H1 (cell line): ENCODE data around the gene TINCR. TPM values are rescaled to one million over a fixed set of nuclear protein-coding genes. Genes with fewer than 3 reads are reported as not detected.

Source experiments
- CEBPB ChIP-seq: IDR thresholded peaks from 2 replicates; pipeline ENCODE4 v1.6.1; 2012; ENCODE audit warnings: low read depth, low read length
- RBBP5 ChIP-seq: IDR thresholded peaks from 2 replicates; pipeline ENCODE4 v1.7.1; 2012; ENCODE audit warnings: low read depth, mild to moderate bottlenecking, inconsistent platforms, low read length, moderate library complexity, borderline replicate concordance
- SAP30 ChIP-seq: fragments of 300-600 bp; sonication (generic); IDR thresholded peaks from 2 replicates; pipeline ENCODE4 v1.7.1; 2012; ENCODE audit warnings: low read length, moderate library complexity, mild to moderate bottlenecking, inconsistent platforms; ENCODE audit not compliant: insufficient read depth, insufficient replicate concordance
- polyA plus RNA-seq, 7 experiments: library from polyadenylated mRNA; depleted of rRNA in 3 of 7; stranded (reverse) in 5 of 7; unstranded in 2 of 7; fragments of >200 nt in 5 of 7; fragments of 200-250 nt in 2 of 7; gene quantifications; 1 replicate in 5 of 7; 2 replicates in 1 of 7; 4 replicates in 1 of 7; pipeline versions ENCODE4 v1.2.1 to v1.2.3, GENCODE V29; 2011 to 2013; ENCODE audit warnings: missing spikeins in 2 of 7, mixed read lengths in 2 of 7
- total RNA-seq: library from RNA; stranded (reverse); fragmentation: NEBNext Ultra II Directional; extraction: Animal tissue kit (Norgen Biotek cat#: 25700); gene quantifications from 2 replicates; pipeline ENCODE4 v1.2.1, GENCODE V29; 2021
- TF ChIP-seq, protein P1 (sequence below): fragments of 300-600 bp; sonication (generic); IDR thresholded peaks from 2 replicates; pipeline ENCODE4 v1.7.1; 2012; ENCODE audit warnings: low read length, moderate library complexity, mild to moderate bottlenecking, inconsistent platforms; ENCODE audit not compliant: insufficient replicate concordance

The TINCR gene
- total and polyA plus RNA-seq, 2 of the 8 experiments (the other 6 are each of a cell fraction or from before 2014, with no cell fraction given) = 0.52 to 1.4 TPM

DNA sequence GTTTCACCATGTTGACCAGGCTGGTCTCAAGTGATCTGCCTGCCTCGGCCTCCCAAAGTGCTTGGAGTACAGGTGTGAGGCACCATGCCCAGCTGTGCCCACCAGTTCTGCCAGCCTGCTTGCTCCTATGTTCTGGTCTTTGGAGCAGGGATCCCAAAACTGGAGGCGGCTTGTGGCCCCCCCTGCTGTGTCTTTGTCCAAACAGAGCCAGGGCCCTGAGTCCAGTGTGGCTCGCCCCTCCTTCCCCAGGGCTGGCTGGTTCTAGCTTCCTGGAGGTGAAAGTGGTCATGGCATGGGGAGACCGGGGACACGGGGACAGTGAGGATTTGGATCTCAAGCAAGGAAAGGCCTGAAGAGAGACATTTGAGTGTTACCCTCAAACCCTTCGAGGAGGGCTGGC, 11.5 kb upstream of the TINCR start (continued):
- TF ChIP-seq, protein P1, sequence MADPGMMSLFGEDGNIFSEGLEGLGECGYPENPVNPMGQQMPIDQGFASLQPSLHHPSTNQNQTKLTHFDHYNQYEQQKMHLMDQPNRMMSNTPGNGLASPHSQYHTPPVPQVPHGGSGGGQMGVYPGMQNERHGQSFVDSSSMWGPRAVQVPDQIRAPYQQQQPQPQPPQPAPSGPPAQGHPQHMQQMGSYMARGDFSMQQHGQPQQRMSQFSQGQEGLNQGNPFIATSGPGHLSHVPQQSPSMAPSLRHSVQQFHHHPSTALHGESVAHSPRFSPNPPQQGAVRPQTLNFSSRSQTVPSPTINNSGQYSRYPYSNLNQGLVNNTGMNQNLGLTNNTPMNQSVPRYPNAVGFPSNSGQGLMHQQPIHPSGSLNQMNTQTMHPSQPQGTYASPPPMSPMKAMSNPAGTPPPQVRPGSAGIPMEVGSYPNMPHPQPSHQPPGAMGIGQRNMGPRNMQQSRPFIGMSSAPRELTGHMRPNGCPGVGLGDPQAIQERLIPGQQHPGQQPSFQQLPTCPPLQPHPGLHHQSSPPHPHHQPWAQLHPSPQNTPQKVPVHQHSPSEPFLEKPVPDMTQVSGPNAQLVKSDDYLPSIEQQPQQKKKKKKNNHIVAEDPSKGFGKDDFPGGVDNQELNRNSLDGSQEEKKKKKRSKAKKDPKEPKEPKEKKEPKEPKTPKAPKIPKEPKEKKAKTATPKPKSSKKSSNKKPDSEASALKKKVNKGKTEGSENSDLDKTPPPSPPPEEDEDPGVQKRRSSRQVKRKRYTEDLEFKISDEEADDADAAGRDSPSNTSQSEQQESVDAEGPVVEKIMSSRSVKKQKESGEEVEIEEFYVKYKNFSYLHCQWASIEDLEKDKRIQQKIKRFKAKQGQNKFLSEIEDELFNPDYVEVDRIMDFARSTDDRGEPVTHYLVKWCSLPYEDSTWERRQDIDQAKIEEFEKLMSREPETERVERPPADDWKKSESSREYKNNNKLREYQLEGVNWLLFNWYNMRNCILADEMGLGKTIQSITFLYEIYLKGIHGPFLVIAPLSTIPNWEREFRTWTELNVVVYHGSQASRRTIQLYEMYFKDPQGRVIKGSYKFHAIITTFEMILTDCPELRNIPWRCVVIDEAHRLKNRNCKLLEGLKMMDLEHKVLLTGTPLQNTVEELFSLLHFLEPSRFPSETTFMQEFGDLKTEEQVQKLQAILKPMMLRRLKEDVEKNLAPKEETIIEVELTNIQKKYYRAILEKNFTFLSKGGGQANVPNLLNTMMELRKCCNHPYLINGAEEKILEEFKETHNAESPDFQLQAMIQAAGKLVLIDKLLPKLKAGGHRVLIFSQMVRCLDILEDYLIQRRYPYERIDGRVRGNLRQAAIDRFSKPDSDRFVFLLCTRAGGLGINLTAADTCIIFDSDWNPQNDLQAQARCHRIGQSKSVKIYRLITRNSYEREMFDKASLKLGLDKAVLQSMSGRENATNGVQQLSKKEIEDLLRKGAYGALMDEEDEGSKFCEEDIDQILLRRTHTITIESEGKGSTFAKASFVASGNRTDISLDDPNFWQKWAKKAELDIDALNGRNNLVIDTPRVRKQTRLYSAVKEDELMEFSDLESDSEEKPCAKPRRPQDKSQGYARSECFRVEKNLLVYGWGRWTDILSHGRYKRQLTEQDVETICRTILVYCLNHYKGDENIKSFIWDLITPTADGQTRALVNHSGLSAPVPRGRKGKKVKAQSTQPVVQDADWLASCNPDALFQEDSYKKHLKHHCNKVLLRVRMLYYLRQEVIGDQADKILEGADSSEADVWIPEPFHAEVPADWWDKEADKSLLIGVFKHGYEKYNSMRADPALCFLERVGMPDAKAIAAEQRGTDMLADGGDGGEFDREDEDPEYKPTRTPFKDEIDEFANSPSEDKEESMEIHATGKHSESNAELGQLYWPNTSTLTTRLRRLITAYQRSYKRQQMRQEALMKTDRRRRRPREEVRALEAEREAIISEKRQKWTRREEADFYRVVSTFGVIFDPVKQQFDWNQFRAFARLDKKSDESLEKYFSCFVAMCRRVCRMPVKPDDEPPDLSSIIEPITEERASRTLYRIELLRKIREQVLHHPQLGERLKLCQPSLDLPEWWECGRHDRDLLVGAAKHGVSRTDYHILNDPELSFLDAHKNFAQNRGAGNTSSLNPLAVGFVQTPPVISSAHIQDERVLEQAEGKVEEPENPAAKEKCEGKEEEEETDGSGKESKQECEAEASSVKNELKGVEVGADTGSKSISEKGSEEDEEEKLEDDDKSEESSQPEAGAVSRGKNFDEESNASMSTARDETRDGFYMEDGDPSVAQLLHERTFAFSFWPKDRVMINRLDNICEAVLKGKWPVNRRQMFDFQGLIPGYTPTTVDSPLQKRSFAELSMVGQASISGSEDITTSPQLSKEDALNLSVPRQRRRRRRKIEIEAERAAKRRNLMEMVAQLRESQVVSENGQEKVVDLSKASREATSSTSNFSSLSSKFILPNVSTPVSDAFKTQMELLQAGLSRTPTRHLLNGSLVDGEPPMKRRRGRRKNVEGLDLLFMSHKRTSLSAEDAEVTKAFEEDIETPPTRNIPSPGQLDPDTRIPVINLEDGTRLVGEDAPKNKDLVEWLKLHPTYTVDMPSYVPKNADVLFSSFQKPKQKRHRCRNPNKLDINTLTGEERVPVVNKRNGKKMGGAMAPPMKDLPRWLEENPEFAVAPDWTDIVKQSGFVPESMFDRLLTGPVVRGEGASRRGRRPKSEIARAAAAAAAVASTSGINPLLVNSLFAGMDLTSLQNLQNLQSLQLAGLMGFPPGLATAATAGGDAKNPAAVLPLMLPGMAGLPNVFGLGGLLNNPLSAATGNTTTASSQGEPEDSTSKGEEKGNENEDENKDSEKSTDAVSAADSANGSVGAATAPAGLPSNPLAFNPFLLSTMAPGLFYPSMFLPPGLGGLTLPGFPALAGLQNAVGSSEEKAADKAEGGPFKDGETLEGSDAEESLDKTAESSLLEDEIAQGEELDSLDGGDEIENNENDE = no peak
- no peak for TF ChIP-seq RBBP5
- no peak for TF ChIP-seq SAP30
- no peak for TF ChIP-seq CEBPB
- TF ChIP-seq, all 59 proteins: peak for 0
